AG04450 (cell line): Measurements from ENCODE around the gene B3GNT5. TPM values are rescaled to one million over a fixed set of nuclear protein-coding genes. Genes with fewer than 3 reads are reported as not detected.

Experiments used
- CTCF ChIA-PET: fragments of 300-600, 350-600 bp; formaldehyde crosslinking; extraction: SDS; loops from one replicate; lab custom pipeline; 2022; ENCODE audit warnings: antibody characterized with exemption, inconsistent platforms; lab: Charles Lee
- POLR2A ChIA-PET: fragments of 350-600 bp; formaldehyde crosslinking; extraction: SDS; loops from one replicate; lab custom pipeline; 2021; ENCODE audit warnings: antibody characterized with exemption, inconsistent platforms; lab: Yijun Ruan, JAX
- DNase-seq: peaks from one replicate; pipeline ENCODE4 v3.0.0-alpha.2; 2011; ENCODE audit warnings: low read depth, low spot score
- H3K27ac ChIP-seq: one replicate; pipeline ENCODE4 v1.5.1; 2012; ENCODE audit warnings: low read depth, low read length, control low read depth
- H3K27me3 ChIP-seq: one replicate; pipeline ENCODE4 v1.6.0; 2012; ENCODE audit warnings: low read length; ENCODE audit not compliant: control insufficient read depth, insufficient read depth
- H3K4me3 ChIP-seq: 2 replicates; pipeline ENCODE4 v1.5.1; 2011; ENCODE audit warnings: mild to moderate bottlenecking, low read depth, low read length, control low read depth
- H3K9me3 ChIP-seq: 2 replicates; pipeline ENCODE4 v1.5.1; 2012; ENCODE audit warnings: low read length; ENCODE audit not compliant: control insufficient read depth, insufficient read depth
- polyA plus RNA-seq: library from polyadenylated mRNA; depleted of rRNA; stranded (reverse); fragments of >200 nt; gene quantifications from 2 replicates; pipeline ENCODE4 v1.2.3, GENCODE V29; 2011
- TF ChIP-seq, protein P1 (sequence below): IDR thresholded peaks from 2 replicates; pipeline ENCODE4 v1.5.1; 2011; ENCODE audit warnings: low read depth, low read length, control low read depth, inconsistent platforms

The B3GNT5 gene
- polyA plus RNA-seq, 1 experiment, result 2.9 TPM

DNA sequence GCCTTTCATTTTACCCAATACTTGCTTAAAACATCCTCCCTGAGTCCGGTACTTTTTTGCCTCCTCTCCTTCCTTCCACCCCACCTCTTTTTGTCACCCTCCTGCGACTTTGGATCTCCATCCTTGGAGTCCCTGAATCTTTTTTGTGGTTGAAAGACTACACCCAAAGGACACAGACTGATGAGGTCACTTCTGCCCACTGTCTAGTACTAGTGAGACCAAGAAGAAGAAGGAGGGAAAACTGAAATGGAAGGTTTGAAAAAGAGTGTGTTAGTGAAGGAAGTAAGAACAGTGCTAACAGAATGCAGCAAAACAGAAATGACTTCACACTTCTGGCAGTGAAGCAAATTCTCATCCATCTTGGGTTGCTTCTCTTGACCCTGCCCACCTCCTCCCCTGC, 6.6 kb downstream of the B3GNT5 start:
- POLR2A ChIA-PET, result no interaction called here
- no peak for DNase-seq
- Histone ChIP-seq H3K27ac (no peak overlapping the region), H3K4me3 (no peak overlapping the region), H3K27me3 (peaks cover 5% of the 10 kb centered on the region), H3K9me3 (peaks cover 7% of the 10 kb centered on the region)
- CTCF ChIA-PET, result no interaction called here
- TF ChIP-seq, protein P1, sequence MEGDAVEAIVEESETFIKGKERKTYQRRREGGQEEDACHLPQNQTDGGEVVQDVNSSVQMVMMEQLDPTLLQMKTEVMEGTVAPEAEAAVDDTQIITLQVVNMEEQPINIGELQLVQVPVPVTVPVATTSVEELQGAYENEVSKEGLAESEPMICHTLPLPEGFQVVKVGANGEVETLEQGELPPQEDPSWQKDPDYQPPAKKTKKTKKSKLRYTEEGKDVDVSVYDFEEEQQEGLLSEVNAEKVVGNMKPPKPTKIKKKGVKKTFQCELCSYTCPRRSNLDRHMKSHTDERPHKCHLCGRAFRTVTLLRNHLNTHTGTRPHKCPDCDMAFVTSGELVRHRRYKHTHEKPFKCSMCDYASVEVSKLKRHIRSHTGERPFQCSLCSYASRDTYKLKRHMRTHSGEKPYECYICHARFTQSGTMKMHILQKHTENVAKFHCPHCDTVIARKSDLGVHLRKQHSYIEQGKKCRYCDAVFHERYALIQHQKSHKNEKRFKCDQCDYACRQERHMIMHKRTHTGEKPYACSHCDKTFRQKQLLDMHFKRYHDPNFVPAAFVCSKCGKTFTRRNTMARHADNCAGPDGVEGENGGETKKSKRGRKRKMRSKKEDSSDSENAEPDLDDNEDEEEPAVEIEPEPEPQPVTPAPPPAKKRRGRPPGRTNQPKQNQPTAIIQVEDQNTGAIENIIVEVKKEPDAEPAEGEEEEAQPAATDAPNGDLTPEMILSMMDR, result no peak

DNA sequence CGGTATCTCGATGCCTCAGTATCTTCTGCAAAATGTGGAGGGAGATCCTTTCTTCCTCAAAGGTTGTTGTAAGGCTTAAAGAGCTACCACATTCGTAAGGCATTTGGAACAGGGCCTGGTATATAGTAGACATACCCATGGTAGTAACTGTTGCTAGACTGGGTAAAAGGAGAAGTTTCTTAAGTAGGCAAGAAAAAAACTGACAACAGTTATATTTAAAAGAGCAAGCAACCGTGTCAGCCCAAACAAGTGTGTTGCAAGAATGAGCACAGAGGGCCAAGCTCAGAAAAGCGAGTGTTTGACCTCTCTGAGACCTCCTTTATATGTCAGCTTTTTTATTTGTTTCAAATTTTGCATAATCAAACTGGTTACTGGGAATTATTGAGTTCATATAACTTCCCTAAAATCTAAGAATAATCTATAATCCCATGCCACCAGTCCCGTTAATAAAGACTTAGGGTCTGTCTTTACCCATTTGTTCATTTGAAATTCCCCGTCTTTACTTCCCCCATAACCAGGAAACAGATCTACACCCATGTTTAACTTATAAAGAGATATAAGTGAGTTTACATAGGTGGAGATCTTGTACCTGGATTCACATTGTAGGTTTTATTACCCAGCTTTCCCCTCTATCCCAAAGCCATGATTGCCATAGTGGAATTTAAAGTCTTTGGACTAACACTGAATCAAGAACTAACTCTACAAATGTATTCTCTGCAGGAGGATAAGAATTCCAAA, 7.3 kb downstream of the B3GNT5 start:
- Histone ChIP-seq H3K4me3 (no peak overlapping the region), H3K27me3 (peaks cover 2% of the 10 kb centered on the region), H3K27ac (no peak overlapping the region), H3K9me3 (peaks cover 1% of the 10 kb centered on the region; the same call in 1 of the 2 replicates)
- DNase-seq, result no peak
- ChIA-PET POLR2A (no interaction called here), CTCF (interaction anchor here (0.9 kb wide), 2 partner anchors 76 to 122 kb away, joined by 4 to 7 read pairs; no protein-coding TSS in a partner anchor)
- TF ChIP-seq, protein P1, result no peak

DNA sequence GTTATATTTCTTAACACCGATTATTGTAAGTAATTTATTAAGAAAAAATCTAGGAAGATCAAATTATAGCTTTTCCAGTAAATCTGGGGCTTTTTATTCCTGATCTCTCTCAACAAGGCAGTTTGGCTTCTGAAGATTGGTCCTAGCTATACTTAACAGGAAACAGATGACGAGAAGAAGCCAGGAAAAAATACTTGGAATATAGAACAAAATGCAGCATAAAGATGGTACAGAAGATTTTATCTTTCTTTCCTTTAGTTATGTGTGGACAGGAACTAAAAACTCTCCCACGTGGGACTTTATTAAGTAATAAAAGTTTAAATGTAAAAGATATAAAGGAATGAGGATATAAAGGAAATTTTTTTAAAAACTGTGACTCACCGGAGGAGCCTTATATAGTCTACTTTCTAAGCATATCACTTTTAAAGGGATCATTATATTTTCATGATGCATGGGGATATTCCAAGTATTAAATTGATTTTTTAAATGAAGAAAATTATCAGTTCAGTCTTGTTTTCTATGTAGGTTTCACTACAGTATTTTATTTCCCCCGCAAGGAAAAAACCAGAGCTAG, 8.2 kb downstream of the B3GNT5 start:
- no peaks in the 10 kb centered on the region for H3K27me3 ChIP-seq
- no peak overlapping the region for H3K27ac ChIP-seq
- POLR2A ChIA-PET, result no interaction called here
- CTCF ChIA-PET, result no interaction called here
- no peaks in the 10 kb centered on the region for H3K9me3 ChIP-seq
- TF ChIP-seq, protein P1, result no peak
- DNase-seq, result no peak
- H3K4me3 ChIP-seq, result no peak overlapping the region

DNA sequence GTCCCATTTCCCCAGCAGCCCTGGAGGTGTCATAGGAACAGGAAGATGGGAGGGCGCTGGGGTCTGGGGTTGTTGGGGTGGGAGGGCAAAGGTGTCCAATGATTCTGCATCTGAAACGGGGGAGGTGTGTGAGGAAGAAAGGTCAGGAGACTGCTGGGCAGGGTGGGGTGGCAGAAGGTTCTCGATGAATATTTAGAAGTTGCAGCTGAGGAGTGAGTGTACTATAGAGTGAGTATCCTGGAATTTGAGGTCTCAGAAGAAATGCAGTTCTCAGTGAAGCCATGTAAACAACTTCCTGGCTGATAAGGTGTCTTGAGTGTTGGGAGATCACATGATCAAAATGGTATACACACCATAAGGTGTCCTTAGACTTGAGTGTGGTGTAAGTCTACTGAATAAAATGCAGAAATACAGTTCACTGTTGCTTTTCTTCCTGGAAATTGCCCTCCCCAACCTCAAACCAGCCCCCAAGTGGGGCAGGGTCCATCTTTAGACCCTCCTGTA, 9.9 kb downstream of the B3GNT5 start:
- Histone ChIP-seq H3K27ac (no peak overlapping the region), H3K4me3 (no peak overlapping the region), H3K9me3 (no peaks in the 10 kb centered on the region), H3K27me3 (no peaks in the 10 kb centered on the region)
- ChIA-PET CTCF (no interaction called here), POLR2A (no interaction called here)
- DNase-seq, result no peak
- TF ChIP-seq, protein P1, result no peak

DNA sequence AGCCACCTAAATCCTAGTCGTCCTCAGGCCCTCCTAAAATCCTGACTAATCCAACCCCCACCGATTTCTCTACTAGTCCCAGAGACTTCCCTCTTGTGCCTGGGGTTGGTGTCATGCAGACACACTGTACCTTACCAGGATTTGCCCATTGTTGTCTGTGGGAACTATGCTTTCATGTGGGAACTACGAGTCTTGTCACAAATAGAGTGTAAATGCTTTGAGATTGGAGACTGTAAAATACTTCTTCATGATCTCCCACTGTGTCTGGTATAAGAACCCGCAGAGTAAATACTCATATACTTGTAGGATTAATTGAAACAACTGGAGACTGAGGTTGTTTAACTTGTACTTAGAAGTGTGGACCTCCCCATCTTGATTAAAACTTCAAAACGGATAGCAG, 11.2 kb downstream of the B3GNT5 start:
- CTCF ChIA-PET, result no interaction called here
- Histone ChIP-seq H3K4me3 (no peak overlapping the region), H3K27ac (no peak overlapping the region), H3K9me3 (no peaks in the 10 kb centered on the region), H3K27me3 (no peaks in the 10 kb centered on the region)
- TF ChIP-seq, protein P1, result no peak
- DNase-seq, result no peak
- POLR2A ChIA-PET, result no interaction called here
